ENCODE data around the gene BCLAF3. TPM values are rescaled to one million over a fixed set of nuclear protein-coding genes. Genes with fewer than 3 reads are reported as not detected.

Gene BCLAF3
- total RNA-seq, 3 donors from 2014 or later, result 10.2 to 18.6 (median 14.7) TPM

DNA sequence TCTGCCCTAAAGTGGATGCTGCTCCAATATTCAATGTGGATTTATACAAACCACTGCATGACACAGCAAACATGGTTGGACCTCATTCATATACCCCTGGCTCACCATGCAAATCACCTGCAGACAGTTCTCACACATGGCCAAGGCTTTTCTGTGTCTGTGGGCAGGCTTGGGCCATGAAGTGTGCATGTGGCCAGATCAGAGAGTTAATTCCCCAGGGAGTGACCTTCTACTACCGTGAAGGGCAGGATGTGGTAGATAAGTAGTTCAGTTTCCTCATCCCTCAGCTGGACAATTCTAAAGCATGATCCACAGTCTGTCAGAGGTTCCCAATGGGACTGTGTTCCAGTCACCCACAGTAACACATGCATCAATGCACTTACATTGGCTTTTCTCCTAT lies 24.6 kb upstream of the BCLAF3 start:
- H3K36me3 ChIP-seq, result no peaks in the 10 kb centered on the region
- H3K27ac ChIP-seq, result no peak overlapping the region
- no peak for DNase-seq (ENCODE audit: low spot score in 2 of 2)
- TF ChIP-seq POLR2A (IDR thresholded peaks at IDR 0.05) (no peak), POLR2AphosphoS5 (IDR thresholded peaks at IDR 0.05) (no peak)
- TF ChIP-seq, protein P1, sequence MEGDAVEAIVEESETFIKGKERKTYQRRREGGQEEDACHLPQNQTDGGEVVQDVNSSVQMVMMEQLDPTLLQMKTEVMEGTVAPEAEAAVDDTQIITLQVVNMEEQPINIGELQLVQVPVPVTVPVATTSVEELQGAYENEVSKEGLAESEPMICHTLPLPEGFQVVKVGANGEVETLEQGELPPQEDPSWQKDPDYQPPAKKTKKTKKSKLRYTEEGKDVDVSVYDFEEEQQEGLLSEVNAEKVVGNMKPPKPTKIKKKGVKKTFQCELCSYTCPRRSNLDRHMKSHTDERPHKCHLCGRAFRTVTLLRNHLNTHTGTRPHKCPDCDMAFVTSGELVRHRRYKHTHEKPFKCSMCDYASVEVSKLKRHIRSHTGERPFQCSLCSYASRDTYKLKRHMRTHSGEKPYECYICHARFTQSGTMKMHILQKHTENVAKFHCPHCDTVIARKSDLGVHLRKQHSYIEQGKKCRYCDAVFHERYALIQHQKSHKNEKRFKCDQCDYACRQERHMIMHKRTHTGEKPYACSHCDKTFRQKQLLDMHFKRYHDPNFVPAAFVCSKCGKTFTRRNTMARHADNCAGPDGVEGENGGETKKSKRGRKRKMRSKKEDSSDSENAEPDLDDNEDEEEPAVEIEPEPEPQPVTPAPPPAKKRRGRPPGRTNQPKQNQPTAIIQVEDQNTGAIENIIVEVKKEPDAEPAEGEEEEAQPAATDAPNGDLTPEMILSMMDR (IDR thresholded peaks at IDR 0.05), result no peak
- peaks cover 0 to 17% of the 10 kb centered on the region in 2 donors for H3K9me3 ChIP-seq
- intact Hi-C loops (cut with DNase I; ENCODE audit: low total_unique reads), result no loop called here
- peaks cover 0 to 19% of the 10 kb centered on the region in 2 donors for H3K27me3 ChIP-seq
- no peaks in the 10 kb centered on the region for H3K4me1 ChIP-seq
- H3K4me3 ChIP-seq, result no peak overlapping the region

DNA sequence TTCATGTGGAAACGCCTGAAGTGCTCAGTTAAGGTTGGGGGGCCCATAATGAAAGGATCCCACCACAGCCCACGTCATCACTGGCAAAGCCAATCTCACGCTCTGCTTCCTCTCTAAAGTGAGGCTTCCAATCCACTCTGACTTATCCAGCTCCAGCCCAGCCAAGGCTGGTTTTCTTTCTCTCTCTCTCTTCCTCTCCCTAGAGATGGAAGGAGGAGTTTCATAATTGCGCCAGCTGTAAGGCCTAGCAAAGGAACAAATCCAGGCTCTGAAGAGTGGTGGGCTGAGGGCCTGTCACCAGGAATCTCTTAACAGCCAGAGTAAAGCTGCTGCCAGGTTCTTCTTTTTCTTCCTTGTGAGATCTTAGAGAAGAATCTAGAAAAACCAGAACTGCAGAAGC lies 20.7 kb upstream of the BCLAF3 start:
- no peak for DNase-seq (ENCODE audit: low spot score in 2 of 2)
- no peaks in the 10 kb centered on the region for H3K4me1 ChIP-seq
- peaks cover 0 to 17% of the 10 kb centered on the region in 2 donors for H3K9me3 ChIP-seq
- no peaks in the 10 kb centered on the region for H3K36me3 ChIP-seq
- TF ChIP-seq POLR2AphosphoS5 (IDR thresholded peaks at IDR 0.05) (no peak), POLR2A (IDR thresholded peaks at IDR 0.05) (no peak)
- TF ChIP-seq, protein P1 (IDR thresholded peaks at IDR 0.05), result no peak
- H3K27me3 ChIP-seq, result peaks cover 0 to 9% of the 10 kb centered on the region in 2 donors
- intact Hi-C loops (cut with DNase I; ENCODE audit: low total_unique reads), result no loop called here
- no peak overlapping the region for H3K4me3 ChIP-seq
- no peak overlapping the region for H3K27ac ChIP-seq

DNA sequence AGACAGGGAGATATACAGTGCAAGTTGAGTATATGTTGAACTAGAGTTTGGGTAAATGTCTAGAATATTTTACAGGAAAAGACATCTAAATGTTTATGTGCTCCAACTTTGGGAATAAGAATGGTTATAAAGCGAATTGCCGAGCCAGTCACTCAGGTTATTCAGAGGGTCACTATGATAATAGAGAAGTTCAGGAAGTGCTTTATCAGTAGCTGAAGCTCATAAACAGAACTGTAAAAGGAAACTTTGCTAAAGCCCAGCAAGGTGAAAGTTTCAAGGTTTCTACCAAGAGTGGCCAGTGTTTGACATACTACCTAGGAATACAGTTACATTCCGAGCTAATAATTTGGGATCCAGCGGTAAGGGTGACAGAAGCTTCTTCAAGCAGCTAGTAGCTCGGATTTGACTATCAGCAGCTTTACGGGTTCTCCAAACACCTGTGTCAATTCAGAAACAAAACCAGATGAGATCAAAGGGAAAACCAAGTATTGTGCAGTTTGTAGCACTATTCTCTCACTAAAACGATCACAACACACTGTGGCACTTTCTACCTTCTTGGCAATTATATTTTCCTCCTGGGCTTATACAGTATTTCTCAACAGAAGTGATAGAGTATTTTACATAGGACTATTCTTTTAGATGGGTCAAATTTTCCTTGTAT lies 17.2 kb upstream of the BCLAF3 start:
- H3K4me3 ChIP-seq, result no peak overlapping the region
- no peaks in the 10 kb centered on the region for H3K36me3 ChIP-seq
- intact Hi-C loops (cut with DNase I; ENCODE audit: low total_unique reads), result no loop called here
- DNase-seq (ENCODE audit: low spot score in 2 of 2), result no peak
- TF ChIP-seq POLR2AphosphoS5 (IDR thresholded peaks at IDR 0.05) (no peak), POLR2A (IDR thresholded peaks at IDR 0.05) (no peak)
- TF ChIP-seq, protein P1 (IDR thresholded peaks at IDR 0.05), result no peak
- peaks cover 0 to 20% of the 10 kb centered on the region in 2 donors for H3K27me3 ChIP-seq
- no peaks in the 10 kb centered on the region for H3K9me3 ChIP-seq
- no peaks in the 10 kb centered on the region for H3K4me1 ChIP-seq
- no peak overlapping the region for H3K27ac ChIP-seq

DNA sequence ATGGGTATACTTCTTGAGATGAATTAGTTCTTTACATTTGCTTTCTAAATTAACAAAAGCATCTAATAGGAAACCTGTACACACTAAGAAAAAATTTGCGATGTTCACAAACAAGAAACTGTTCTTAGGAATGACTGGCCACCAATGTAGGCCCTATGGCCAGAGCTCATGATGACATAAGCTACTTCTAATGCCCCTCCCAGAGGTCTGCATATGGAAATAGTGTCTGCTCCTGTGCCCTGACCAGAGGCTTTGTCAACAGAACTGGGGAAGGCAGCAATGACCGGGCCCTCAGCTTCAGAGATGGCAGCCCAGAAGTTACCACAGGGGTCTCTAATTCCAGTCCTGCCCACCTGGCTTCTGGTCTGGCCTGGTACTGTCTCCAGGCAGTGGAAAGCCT lies 15.0 kb upstream of the BCLAF3 start:
- DNase-seq (ENCODE audit: low spot score in 2 of 2), result no peak
- H3K36me3 ChIP-seq, result no peaks in the 10 kb centered on the region

DNA sequence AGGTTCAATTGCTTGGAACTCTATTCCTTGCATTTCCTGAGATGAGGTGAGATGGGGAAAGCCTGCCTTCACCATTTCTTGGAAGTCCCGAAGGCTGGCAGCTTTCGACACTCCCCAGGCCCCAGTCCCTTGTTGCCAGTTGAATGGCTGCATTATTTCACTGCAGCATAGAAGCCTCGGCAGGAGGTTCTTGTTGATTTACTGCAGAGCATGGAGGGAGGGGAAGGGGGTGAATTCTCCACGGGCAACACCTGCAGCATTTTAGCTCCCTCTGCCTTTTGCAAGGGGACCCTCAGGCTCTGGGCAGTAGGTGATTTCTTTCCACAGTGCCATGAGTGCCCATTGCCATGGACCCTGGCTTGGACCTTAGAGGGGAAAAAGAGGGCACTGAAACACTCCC lies 10.7 kb upstream of the BCLAF3 start:
- no peak for TF ChIP-seq POLR2AphosphoS5 (IDR thresholded peaks at IDR 0.05)
- no peak for DNase-seq (ENCODE audit: low spot score in 2 of 2)
- Histone ChIP-seq H3K36me3 (no peaks in the 10 kb centered on the region), H3K9me3 (no peaks in the 10 kb centered on the region), H3K27me3 (peaks cover 0 to 37% of the 10 kb centered on the region in 2 donors), H3K27ac (no peak overlapping the region), H3K4me1 (no peaks in the 10 kb centered on the region), H3K4me3 (no peak overlapping the region)
- intact Hi-C loops (cut with DNase I; ENCODE audit: low total_unique reads), result no loop called here

More for the DNA sequence above, 15.0 kb upstream of the BCLAF3 start:
- no peaks in the 10 kb centered on the region for H3K4me1 ChIP-seq
- no peaks in the 10 kb centered on the region for H3K9me3 ChIP-seq
- H3K27me3 ChIP-seq, result peaks cover 0 to 25% of the 10 kb centered on the region in 2 donors
- intact Hi-C loops (cut with DNase I; ENCODE audit: low total_unique reads), result no loop called here
- H3K4me3 ChIP-seq, result no peak overlapping the region
- no peak for TF ChIP-seq POLR2AphosphoS5 (IDR thresholded peaks at IDR 0.05)
- TF ChIP-seq, protein P1 (IDR thresholded peaks at IDR 0.05), result no peak
- H3K27ac ChIP-seq, result no peak overlapping the region
